ENCODE data around the gene TAS1R1.
"Not testable (repeated sequence)": the region's sequence is repeated elsewhere in the genome, so short reads cannot be mapped to it uniquely, and the experiment has no call there.

The TAS1R1 gene

GRCh38 chr1:6592441-6592840, 37.3 kb downstream of the TAS1R1 start:
- DNase-seq: no peak

GRCh38 chr1:6592865-6593593, 37.9 kb downstream of the TAS1R1 start:
- no peak for DNase-seq

- DNase-seq: no peak
These were observed 38.7 kb downstream of the TAS1R1 start for GRCh38 chr1:6593810-6594209.

- no peak for DNase-seq
These were observed 40.1 kb downstream of the TAS1R1 start for GRCh38 chr1:6594977-6595740.

- no peak for DNase-seq
These were observed 41.2 kb downstream of the TAS1R1 start for GRCh38 chr1:6596351-6596750.

- DNase-seq: no peak
These were observed 42.0 kb downstream of the TAS1R1 start for GRCh38 chr1:6596886-6597776.

DNA sequence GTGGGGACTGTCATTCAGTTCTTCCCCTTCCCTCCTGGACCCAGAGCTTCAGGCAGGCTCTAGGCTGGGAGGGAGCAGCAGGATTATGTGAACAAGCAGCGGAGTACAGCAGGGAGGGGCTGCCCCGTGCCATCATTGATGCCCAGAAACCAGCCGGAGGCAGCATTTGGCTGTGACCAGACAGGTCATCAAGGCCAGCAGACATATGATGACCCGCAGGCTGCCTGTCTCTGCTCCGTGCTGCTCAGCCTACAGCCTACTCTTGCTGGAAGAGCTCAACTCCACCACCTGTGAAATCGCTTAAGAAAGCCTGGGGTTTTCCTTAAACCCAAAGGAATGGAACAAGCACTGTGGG, 42.6 kb downstream of the TAS1R1 start:
- DNase-seq: no peak

DNA sequence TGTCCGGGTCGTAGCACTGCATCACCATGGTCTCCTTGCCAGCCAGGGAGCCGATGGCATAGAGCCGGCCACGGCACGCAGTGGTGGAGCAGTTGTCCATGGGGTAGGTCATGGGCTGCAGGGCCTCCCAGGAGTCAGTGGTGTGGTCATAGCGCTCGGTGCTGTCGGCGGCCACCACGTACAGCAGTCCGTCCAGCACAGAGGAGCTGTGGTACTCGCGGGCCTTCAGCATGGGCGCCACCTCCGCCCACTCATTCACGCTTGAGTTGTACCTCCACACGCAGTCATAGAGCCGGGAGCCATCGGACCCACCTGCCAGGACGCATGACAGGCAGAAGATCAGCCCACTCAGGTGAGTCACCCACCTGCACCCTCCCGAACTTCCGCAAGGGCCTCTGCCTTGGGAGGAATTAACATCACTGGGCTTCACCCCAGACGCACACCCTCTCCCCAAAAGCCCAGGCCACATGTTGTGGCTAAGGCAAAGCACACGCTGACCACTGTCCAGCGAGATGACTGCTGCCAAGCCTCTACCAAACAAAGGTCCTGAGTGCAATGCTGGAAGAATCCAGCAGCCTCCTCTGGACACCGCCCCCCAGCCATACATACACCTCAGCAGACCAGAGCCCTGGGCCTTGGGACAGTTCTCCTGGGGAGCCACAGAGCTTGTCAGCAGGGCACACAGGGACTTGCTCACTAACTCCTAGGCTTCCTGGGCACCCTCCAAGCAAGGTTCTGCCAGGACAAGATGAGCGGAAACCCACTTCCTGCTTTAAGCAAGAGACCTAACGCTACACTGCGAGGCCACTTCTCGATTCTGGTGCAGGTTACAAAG, 44.3 kb downstream of the TAS1R1 start:
- peak; percentile 62 for DNase-seq

GRCh38 chr1:6599991-6600390, 44.9 kb downstream of the TAS1R1 start:
- not testable (repeated sequence) for DNase-seq

DNA sequence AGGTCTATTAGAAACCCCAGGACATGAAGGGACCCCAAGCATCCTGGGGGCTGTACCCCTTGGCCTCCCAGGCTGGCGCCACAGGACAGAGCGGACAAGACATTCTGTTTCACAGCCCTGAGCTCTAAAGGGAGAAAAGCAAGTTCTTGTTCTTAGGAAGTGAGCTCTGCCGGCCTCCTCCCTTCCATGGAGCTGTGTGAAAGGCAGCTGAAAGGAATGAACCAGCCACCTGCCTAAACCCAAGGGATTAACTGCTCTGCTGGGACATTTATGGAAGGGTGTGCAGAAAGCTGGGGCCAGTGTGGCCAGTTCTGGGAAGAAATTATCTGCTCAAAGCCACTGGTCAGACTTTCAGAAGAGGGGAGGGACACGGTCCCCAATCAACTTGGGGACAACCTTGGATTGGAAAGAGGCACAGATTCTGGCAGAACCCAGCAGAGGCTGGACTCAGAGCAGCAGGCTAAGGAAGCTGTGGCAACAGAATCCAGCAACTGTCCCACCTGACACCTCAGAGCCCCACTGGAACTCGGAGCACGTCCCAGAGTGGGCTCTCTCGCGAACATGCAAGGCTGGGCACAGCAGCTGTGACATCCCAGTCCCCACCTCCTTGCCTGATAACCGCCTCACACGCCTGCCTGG, 45.4 kb downstream of the TAS1R1 start:
- no peak for DNase-seq

DNA sequence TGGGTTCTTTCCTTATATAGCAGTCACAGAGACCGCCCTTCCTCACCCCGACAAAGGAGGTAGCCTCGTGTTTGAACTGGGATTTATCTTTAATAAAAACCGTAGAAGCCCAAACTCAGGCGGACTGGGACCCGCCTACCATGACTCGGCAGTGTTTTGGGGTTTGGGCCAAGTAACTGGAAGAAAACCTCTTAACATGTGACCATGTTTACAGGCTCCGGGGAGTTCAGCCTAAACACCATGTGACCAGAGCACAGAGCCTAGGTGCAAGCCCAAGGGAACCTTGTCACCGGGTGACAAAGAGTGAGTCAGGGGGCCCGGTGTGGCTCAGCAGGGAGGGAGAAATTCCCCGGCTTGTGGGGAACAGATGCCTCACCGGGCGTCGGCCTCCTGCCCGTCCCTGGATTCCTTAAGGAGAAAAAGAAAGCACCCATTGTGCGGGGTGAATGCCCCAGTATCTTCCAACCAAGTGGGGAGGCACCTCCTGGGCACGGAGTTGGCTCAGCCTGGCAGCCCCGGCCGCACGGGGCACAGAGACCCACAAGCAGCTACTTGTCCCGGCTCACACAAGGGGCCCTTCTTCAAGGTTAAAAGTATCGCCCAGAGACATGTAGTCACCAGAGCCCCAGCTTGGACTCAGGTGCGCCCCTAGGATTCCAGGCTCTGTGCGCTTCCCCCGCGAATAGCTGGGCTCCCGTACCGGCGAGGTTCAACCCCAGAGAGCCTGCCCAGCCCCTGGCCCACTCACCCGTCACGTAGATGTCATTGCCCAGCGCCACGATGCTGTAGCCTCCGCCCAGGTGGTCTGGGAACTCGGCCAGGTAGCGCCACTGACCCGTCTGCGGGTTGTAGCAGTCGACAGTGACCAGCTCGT, 46.2 kb downstream of the TAS1R1 start:
- DNase-seq: peak; percentile 77

- peak; percentile 23 for DNase-seq
These were observed 47.0 kb downstream of the TAS1R1 start for GRCh38 chr1:6601923-6602668.

GRCh38 chr1:6602669-6603237, 47.6 kb downstream of the TAS1R1 start, which contains the start of gene KLHL21:
TSS of gene KLHL21 (minus strand) at chr1:6602869. CDS start at chr1:6602817, 52 bp downstream.
- peak; percentile 88 for DNase-seq

GRCh38 chr1:6603238-6603914, 48.3 kb downstream of the TAS1R1 start:
- peak; percentile 64 for DNase-seq

DNA sequence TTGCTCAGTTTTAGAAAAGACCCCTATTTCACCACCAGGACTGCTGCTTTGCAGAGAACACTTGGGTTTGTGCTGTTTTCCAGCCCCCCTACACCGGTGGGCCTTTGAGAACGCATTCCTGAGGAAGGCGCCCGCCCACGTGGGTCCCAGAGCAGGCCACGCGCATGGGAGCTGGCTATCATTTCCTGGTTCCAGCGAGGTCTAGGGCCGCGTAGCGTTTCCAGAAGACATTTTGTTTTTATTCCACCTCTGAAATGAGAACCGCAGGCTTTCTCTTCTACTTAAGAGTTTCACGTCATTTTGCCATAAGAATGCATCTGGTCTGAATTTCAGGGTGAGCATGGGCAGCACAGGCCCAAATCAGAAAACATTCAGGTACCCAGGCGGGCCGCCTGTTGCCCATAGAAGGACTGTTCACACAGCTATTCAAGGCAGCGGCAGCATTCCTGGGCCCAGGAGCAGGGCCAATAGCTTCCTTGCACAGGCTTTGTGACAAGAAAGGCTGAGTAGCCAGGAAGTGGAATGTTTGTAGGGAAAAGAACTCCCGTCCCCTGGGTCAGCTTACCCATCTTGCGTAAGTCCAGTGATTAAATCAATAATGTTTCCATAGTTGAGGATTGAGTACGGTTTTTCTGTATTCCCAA, 48.9 kb downstream of the TAS1R1 start:
- no peak for DNase-seq

DNA sequence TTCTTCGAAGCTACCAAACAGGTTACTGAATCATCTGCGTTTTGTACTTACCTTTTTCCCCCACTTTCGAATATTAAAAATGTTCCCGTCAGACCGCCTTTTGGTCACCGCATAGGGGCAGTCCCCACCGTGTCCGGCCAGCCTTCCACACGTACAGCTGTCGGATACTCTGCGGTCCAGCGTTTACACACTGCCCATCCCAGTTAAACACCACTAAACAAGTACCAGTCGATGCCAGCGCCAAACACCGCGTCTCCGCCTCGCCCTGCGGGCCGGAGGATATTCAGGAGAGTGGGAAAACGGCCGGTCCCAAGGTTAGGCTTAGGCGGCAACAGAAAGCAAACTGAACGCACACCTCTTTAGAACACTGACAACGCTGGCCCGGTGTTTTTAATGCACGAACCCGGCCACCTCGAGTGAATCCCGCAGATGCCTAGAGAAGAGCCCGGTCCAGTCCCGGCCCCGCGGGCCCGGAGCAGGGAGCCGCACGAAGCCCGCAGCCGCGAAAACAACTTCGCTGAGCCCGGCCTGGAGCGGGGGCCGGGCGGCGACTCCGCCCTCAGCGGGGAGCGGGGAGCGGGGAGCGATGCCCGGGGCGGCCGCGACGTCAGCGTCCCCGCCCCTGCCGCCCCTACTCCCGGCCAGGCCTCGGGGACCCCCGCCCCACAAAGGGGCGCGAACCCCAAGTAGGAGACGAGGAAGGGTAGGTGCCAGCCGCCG, 57.7 kb downstream of the TAS1R1 start:
- DNase-seq: peak; percentile 12

DNA sequence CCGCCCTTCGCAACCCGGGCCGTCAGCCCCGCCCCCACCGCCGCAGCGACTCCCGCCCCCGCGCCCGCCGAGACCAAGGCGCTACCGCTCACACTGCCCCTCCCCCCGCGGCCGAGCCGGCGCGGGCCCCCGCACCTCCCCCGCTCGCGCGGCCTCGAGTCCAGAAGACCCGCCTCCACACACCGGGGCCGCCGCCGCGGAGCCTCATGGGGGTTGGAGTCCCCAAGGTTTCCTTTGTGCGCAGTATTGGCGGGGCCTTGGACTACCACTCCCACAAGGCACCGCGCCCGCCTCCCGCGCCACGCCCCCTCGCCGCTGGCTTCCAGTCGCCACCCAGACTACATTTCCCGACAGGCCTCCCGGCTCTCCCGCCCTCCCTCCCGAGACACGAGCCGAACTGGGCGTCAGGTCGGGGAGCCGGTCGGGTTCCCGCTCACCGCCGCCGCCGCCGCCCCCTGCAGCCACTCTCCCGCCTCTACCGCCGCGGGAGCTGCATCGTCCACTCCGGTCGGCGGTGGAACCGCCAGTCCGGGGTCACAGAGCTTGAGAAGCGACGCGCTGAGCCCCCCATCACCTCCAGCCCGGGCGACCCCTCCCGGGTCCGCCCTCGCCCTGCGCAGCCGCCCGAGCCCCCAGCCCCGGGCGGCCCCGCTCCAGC, 58.4 kb downstream of the TAS1R1 start, which contains the start of gene PHF13:
PHF13 (plus strand) TSS at position 371 of the 658 bp plus-strand sequence. CDS start 336 bp downstream, outside the sequence.
- peak; percentile 100 for DNase-seq

All from CD4-positive, alpha-beta T cell treated with Interleukin-12 subunit alpha and Interleukin-12 subunit beta, for 1 hour (primary cell).